KOPT-K1 (cell line): ENCODE measurements around the gene RBM28.

ENCODE experiments used
- H3K27ac ChIP-seq: fragments of 200-600 bp; sonication (generic); 2 replicates; pipeline ENCODE4 v1.5.1; 2016; ENCODE audit warnings: antibody characterized with exemption, mild to moderate bottlenecking, low read depth, low read length; ENCODE audit not compliant: poor library complexity, severe bottlenecking
- H3K36me3 ChIP-seq: fragments of 200-600 bp; sonication (generic); 2 replicates; pipeline ENCODE4 v1.5.1; 2017; ENCODE audit warnings: antibody characterized with exemption, mild to moderate bottlenecking, low read length, moderate library complexity; ENCODE audit not compliant: insufficient read depth
- H3K9me3 ChIP-seq: fragments of 200-600 bp; sonication (generic); 2 replicates; pipeline ENCODE4 v1.5.1; 2017; ENCODE audit warnings: antibody characterized with exemption, low read length, mild to moderate bottlenecking; ENCODE audit not compliant: insufficient read depth, poor library complexity, severe bottlenecking

The RBM28 gene

DNA sequence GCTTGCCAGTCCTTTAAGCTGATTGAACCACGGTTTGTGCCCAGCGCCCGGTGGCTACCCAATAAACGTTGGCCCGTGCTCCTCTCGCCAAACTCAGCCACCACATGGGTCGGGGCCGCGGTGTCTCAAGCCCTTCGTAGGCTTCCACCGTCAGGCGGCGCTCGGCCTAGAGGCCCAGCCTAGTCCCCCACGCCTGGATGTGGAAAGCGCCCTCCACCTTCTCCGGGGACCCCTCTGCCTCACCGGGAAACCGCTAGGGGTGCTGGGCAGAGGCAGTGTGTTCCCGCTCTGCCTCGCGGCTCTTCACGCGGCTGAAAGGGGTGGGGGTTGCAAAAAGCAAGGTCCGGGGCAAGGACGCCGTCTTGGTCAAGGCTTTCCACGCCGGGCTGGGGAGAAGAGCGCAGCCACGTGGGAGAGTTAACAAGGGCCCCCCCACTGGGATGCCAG lies 72.9 kb downstream of the RBM28 start:
- Histone ChIP-seq H3K36me3 (no peaks in the 10 kb centered on the region), H3K9me3 (no peaks in the 10 kb centered on the region), H3K27ac (no peak overlapping the region)

DNA sequence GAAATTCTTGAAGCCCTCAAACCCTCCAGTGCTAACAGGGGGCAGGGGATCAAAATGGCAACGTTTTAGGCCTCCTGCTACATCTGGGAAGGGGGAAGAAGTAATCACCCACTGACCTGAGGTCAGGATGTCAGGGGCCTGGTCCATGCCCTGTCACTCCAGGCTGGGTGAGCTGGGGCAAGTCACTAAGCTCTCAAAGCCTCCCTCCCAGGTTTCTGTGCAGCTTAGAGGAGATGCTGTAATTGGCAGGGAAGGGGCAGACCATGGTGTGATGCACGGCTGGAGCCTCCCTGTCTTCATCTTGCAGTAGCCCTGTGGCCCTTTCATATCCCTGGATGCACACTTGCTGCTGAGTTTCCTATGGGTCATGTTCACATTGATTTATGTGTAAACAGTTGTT lies 75.5 kb downstream of the RBM28 start:
- no peaks in the 10 kb centered on the region for H3K36me3 ChIP-seq
- H3K27ac ChIP-seq: no peak overlapping the region
- H3K9me3 ChIP-seq: no peaks in the 10 kb centered on the region

- H3K9me3 ChIP-seq: no peaks in the 10 kb centered on the region
- H3K36me3 ChIP-seq: no peaks in the 10 kb centered on the region
- no peak overlapping the region for H3K27ac ChIP-seq
Observed at GRCh38 chr7:128267595-128267924, 76.1 kb downstream of the RBM28 start.

- Histone ChIP-seq H3K36me3 (no peaks in the 10 kb centered on the region), H3K9me3 (no peaks in the 10 kb centered on the region), H3K27ac (no peak overlapping the region)
Observed at GRCh38 chr7:128266883-128267594, 76.7 kb downstream of the RBM28 start.

GRCh38 chr7:128266529-128266882 lies 77.2 kb downstream of the RBM28 start:
- Histone ChIP-seq H3K36me3 (no peaks in the 10 kb centered on the region), H3K27ac (no peak overlapping the region), H3K9me3 (no peaks in the 10 kb centered on the region)

GRCh38 chr7:128265906-128266300 lies 77.8 kb downstream of the RBM28 start:
- Histone ChIP-seq H3K27ac (no peak overlapping the region), H3K36me3 (no peaks in the 10 kb centered on the region), H3K9me3 (no peaks in the 10 kb centered on the region)

GRCh38 chr7:128265156-128265905 lies 78.4 kb downstream of the RBM28 start:
- no peak overlapping the region for H3K27ac ChIP-seq
- H3K9me3 ChIP-seq: no peaks in the 10 kb centered on the region
- H3K36me3 ChIP-seq: no peaks in the 10 kb centered on the region

GRCh38 chr7:128264477-128264876 lies 79.2 kb downstream of the RBM28 start:
- no peaks in the 10 kb centered on the region for H3K9me3 ChIP-seq
- H3K36me3 ChIP-seq: no peaks in the 10 kb centered on the region
- H3K27ac ChIP-seq: no peak overlapping the region

DNA sequence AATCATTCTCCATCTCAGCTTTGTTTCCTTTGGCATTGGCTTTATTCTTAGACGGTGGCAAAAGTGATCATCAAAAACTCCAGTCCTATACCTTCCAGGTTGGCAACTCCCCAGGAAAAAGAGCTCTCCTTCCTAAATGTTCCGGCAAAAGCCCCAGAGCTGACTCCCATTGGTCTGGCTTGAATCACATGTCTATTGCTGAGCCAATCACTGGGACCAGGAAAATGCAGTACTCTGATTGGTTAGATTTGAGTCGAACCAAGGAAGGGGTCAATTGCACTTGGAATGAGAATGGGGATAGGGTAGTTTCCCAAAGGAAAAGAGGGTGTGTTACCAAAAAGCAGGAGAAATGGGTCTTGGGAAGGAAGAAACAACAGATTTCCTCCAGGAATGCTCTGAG lies 80.3 kb downstream of the RBM28 start:
- Histone ChIP-seq H3K9me3 (no peaks in the 10 kb centered on the region), H3K27ac (no peak overlapping the region), H3K36me3 (no peaks in the 10 kb centered on the region)

- H3K27ac ChIP-seq: no peak overlapping the region
- H3K36me3 ChIP-seq: no peaks in the 10 kb centered on the region
- H3K9me3 ChIP-seq: no peaks in the 10 kb centered on the region
Observed at GRCh38 chr7:128262273-128263028, 81.3 kb downstream of the RBM28 start.

DNA sequence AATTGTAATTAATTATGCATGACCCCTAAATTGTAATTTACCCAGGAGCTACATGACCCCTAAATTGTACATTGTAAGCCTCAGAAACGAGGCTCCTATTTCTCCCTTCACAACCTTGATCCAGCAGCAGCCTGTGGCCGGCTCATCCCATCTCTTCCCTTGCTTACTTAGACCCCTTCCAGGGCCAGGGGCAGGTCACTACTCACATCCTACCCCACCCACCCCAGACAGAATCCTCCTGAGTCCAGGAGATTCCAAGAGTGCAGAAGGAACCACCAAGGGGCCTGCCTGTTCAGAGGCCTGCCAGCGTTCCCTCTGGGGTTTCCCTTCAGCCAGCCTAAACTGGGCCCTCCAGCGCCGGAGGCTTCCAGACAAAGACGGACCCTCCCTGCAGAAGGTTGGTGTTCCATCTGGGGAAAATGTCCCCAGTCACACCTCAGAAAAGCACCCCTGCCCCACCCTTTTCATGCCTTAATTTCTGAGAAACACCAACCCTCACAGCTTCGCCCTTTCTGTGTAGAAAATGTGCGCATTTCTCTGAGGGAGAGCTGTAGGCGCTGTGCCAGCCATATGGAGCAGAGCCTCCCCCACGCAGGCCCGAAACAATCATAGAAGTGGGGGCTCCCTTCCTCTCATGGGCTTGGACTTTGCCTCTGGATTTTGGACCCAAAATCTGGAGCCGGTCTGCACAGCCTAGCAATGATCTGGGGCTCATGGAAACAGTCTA lies 83.5 kb downstream of the RBM28 start:
- Histone ChIP-seq H3K27ac (no peak overlapping the region), H3K9me3 (no peaks in the 10 kb centered on the region), H3K36me3 (no peaks in the 10 kb centered on the region)

GRCh38 chr7:128259131-128260061 lies 84.3 kb downstream of the RBM28 start:
- Histone ChIP-seq H3K36me3 (no peaks in the 10 kb centered on the region), H3K9me3 (no peaks in the 10 kb centered on the region), H3K27ac (no peak overlapping the region)

GRCh38 chr7:128257458-128257857 lies 86.2 kb downstream of the RBM28 start:
- Histone ChIP-seq H3K36me3 (no peaks in the 10 kb centered on the region), H3K27ac (no peak overlapping the region)

GRCh38 chr7:128255271-128255670 lies 88.4 kb downstream of the RBM28 start:
- H3K27ac ChIP-seq: no peak overlapping the region
- H3K36me3 ChIP-seq: no peaks in the 10 kb centered on the region
- H3K9me3 ChIP-seq: peaks cover 5% of the 10 kb centered on the region

More at GRCh38 chr7:128257458-128257857, 86.2 kb downstream of the RBM28 start:
- H3K9me3 ChIP-seq: peaks cover 5% of the 10 kb centered on the region
